ENCODE data around the gene KCNIP1. TPM values are rescaled to one million over a fixed set of nuclear protein-coding genes. Genes with fewer than 3 reads are reported as not detected.

Gene KCNIP1
- total RNA-seq, 4 donors from 2014 or later: 0.97 to 1.7 TPM; not detected in 2

- TF ChIP-seq CTCF (IDR thresholded peaks at IDR 0.05) (no peak), EP300 (IDR thresholded peaks at IDR 0.05) (no peak), POLR2AphosphoS5 (IDR thresholded peaks at IDR 0.05) (no peak), POLR2A (IDR thresholded peaks at IDR 0.05; ENCODE audit: low read depth) (no peak)
- Histone ChIP-seq H3K4me3 (no peak overlapping the region), H3K36me3 (no peaks in the 10 kb centered on the region), H3K4me1 (no peaks in the 10 kb centered on the region), H3K9me3 (no peaks in the 10 kb centered on the region), H3K27me3 (peaks cover 0 to 4% (median 0%) of the 10 kb centered on the region in 4 donors), H3K27ac (replicated peaks in 1 of 4) (no peak overlapping the region)
- no peak for DNase-seq (ENCODE audit: extremely low spot score)
- WGBS: 80% methylated on average over 18 of the region's 18 CpGs
- intact Hi-C loops (cut with DNase I): no loop called here
Measured at GRCh38 chr5:170625221-170626165, 121.7 kb downstream of the KCNIP1 start.

- H3K36me3 ChIP-seq: no peaks in the 10 kb centered on the region
- H3K4me3 ChIP-seq: no peak overlapping the region
- peaks cover 0 to 10% (median 8%) of the 10 kb centered on the region in 4 donors for H3K4me1 ChIP-seq
- no peaks in the 10 kb centered on the region for H3K9me3 ChIP-seq
- H3K27me3 ChIP-seq: peaks cover 0 to 4% (median 0%) of the 10 kb centered on the region in 4 donors
- intact Hi-C loops (cut with DNase I): no loop called here
- TF ChIP-seq EP300 (IDR thresholded peaks at IDR 0.05) (no peak), CTCF (IDR thresholded peaks at IDR 0.05) (no peak), POLR2A (IDR thresholded peaks at IDR 0.05; ENCODE audit: low read depth) (no peak), POLR2AphosphoS5 (IDR thresholded peaks at IDR 0.05) (no peak)
- no peak overlapping the region for H3K27ac ChIP-seq (replicated peaks in 1 of 4)
- DNase-seq (ENCODE audit: extremely low spot score): no peak
- 95% methylated on average over 9 of the region's 13 CpGs for WGBS
Measured at GRCh38 chr5:170626507-170627150, 122.8 kb downstream of the KCNIP1 start.

- no peak for DNase-seq (ENCODE audit: extremely low spot score)
- H3K9me3 ChIP-seq: no peaks in the 10 kb centered on the region
- H3K4me3 ChIP-seq: no peak overlapping the region
- intact Hi-C loops (cut with DNase I): no loop called here
- no peak overlapping the region for H3K27ac ChIP-seq (replicated peaks in 1 of 4)
- TF ChIP-seq CTCF (IDR thresholded peaks at IDR 0.05): no peak
- no peak for TF ChIP-seq EP300 (IDR thresholded peaks at IDR 0.05)
- TF ChIP-seq POLR2AphosphoS5 (IDR thresholded peaks at IDR 0.05): no peak
- no peak for TF ChIP-seq POLR2A (IDR thresholded peaks at IDR 0.05; ENCODE audit: low read depth)
- H3K4me1 ChIP-seq: peaks cover 0 to 16% (median 15%) of the 10 kb centered on the region in 4 donors
- H3K27me3 ChIP-seq: peaks cover 0 to 4% (median 0%) of the 10 kb centered on the region in 4 donors
- 86% methylated on average over 2 of the region's 3 CpGs for WGBS
- H3K36me3 ChIP-seq: no peaks in the 10 kb centered on the region
Measured at GRCh38 chr5:170627271-170627670, 123.5 kb downstream of the KCNIP1 start.

- H3K9me3 ChIP-seq: no peaks in the 10 kb centered on the region
- peaks cover 5 to 24% (median 22%) of the 10 kb centered on the region in 4 donors for H3K4me1 ChIP-seq
- H3K36me3 ChIP-seq: no peaks in the 10 kb centered on the region
- intact Hi-C loops (cut with DNase I): no loop called here
- TF ChIP-seq POLR2A (IDR thresholded peaks at IDR 0.05; ENCODE audit: low read depth) (no peak), CTCF (IDR thresholded peaks at IDR 0.05) (no peak), EP300 (IDR thresholded peaks at IDR 0.05) (no peak), POLR2AphosphoS5 (IDR thresholded peaks at IDR 0.05) (no peak)
- H3K4me3 ChIP-seq: no peak overlapping the region
- H3K27me3 ChIP-seq: peaks cover 0 to 4% (median 0%) of the 10 kb centered on the region in 4 donors
- WGBS: 93% methylated on average over 8 of the region's 8 CpGs
- no peak for DNase-seq (ENCODE audit: extremely low spot score)
- no peak overlapping the region for H3K27ac ChIP-seq (replicated peaks in 1 of 4)
Measured at GRCh38 chr5:170628028-170628427, 124.2 kb downstream of the KCNIP1 start.

All from esophagus muscularis mucosa (tissue), 4 donors.